HCT116 (cell line): ENCODE data around the gene PDE6C.

ENCODE experiments used
- CTCF ChIP-seq, 3 experiments: fragments of 200-600 bp in 1 of 3; sonication (generic) in 1 of 3; IDR thresholded peaks in 2 of 3; conservative IDR thresholded peaks in 1 of 3; 2 replicates each; pipeline ENCODE4 v1.5.1; 2012 to 2017; ENCODE audit warnings: low read depth in 2 of 3, low read length in 2 of 3, antibody characterized with exemption in 1 of 3, borderline replicate concordance in 1 of 3, control low read depth in 1 of 3, mild to moderate bottlenecking in 1 of 3, mixed read lengths in 1 of 3, mixed run types in 1 of 3, moderate library complexity in 1 of 3; ENCODE audit not compliant: insufficient read depth in 1 of 3
- JUND ChIP-seq: IDR thresholded peaks from 2 replicates; pipeline ENCODE4 v1.6.1; 2012
- RAD21 ChIP-seq: IDR thresholded peaks from 2 replicates; pipeline ENCODE4 v1.6.1; 2012; ENCODE audit warnings: low read depth, mild to moderate bottlenecking

GRCh38 chr10:93670372-93670771 is 58.0 kb downstream of the PDE6C start:
- TF ChIP-seq CTCF (IDR thresholded peaks at IDR 0.05 in 2 of 3, conservative IDR thresholded peaks at IDR 0.05 in 1 of 3; ENCODE audit: borderline replicate concordance in 1 of 3, insufficient read depth in 1 of 3, low read depth in 2 of 3, low read length in 2 of 3) = no peak
- TF ChIP-seq RAD21 = no peak
- no peak for TF ChIP-seq JUND
